HG03521 (cell line): Measurements from ENCODE around the gene ARMC3.
"Not testable (repeated sequence)": the region's sequence is repeated elsewhere in the genome, so short reads cannot be mapped to it uniquely, and the experiment has no call there.

ENCODE experiments used
- ATAC-seq: cut with Tn5 transposase; IDR thresholded peaks from one replicate; pipeline ENCODE4 v1.9.1; 2021; ENCODE audit warnings: mild to moderate bottlenecking, moderate library complexity; ENCODE audit not compliant: unreplicated experiment

ARMC3 gene

DNA sequence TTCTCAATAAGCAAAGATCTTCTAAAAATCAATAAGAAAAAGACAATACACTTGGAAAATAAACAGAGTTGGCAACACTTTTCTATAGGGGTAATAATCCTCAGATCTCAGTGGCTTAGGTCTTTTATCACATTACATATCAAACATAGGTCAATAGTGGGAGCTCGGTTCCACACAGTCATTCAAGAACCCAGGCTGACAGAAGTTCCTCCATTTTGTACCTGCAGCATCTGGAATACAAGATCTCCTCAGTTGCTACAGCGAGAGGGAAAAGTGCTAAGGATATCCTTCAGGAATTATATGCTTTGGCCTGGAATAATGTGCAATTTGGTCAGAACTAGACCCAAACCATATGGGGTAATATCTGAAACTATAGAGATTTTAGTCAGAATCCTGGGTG is 112.1 kb downstream of the ARMC3 start:
- ATAC-seq, result no peak

DNA sequence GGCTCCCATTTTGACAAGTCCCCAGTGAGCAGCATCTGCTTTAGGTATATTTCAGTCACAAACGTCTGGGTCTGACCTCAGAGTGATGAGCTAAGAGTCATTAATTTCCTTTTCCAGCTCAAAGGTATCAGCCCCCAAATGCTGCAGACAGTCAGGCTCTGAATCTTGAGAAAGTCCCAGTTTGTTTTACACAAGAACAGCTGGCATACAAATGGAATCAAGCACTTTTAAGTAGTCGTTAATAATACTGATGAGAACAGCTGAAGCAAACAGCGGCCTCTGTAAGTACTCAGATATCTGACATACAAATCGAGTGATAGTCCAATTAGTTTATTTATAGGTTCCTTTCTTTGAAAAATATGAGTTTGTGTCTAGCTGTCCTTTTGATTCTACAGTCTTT is 118.2 kb downstream of the ARMC3 start:
- ATAC-seq, result no peak

- ATAC-seq, result no peak
Observed at GRCh38 chr10:23047201-23048050, 119.6 kb downstream of the ARMC3 start.

DNA sequence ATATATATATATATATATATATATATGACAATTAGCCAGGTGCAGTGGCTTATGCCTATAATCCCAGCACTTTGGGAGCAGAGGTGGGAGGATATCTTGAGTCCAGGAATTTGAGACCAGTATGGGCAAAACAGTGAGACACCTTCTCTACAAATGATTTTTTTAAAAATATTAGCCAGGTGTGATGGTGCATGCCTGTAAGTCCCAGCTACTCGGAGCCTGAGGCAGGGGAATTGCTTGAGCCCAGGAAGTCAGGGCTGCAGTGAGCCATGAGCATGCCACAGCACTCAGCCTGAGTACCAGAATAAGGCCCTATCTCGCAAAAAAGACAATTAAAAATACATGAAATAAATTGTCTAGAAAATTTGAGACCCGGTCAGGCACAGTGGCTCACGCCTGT is 120.3 kb downstream of the ARMC3 start:
- no peak for ATAC-seq

DNA sequence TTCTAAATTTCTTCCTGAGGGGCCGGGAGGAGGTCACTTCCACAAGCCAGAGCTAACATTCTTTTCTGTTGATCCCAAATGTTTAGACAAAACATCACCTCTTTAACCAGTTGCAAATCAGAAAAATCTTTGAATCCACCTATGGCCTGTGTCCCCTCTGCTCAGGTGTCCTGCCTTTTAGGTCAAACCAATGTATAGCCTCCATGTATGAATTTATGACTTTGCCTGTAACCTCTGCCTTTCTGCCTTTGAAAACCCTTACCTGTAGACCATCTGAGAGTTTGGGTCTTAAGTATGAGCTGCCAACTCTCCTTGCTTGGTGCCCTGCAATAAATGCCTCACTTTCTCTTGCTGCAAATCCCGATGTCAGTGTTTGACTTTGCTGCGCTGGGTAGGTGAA is 123.4 kb downstream of the ARMC3 start:
- no peak for ATAC-seq

DNA sequence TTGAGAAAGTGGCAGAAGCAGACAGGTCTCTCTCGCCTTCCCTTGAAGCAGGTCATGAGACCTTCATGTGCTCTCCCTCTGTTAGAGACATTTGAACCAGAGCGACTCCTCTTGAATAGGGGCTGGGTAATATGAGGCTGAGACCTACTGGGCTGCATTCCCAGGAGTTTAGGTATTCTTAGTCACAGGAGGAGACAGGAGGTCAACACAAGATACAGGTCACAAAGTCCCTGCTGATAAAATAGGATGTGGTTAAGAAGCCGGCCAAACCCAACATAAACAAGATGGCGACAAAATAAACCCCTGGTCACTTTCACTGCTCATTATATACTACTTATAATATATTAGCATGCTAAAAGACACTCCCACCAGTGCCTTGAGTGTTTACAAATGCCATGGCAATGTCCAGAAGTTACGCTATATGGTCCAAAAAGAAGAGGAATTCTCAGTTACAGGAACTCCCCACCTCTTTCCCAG is 124.0 kb downstream of the ARMC3 start:
- no peak for ATAC-seq

GRCh38 chr10:23053036-23053435 is 125.2 kb downstream of the ARMC3 start:
- no peak for ATAC-seq

GRCh38 chr10:23055424-23056185 is 127.8 kb downstream of the ARMC3 start:
- no peak for ATAC-seq

DNA sequence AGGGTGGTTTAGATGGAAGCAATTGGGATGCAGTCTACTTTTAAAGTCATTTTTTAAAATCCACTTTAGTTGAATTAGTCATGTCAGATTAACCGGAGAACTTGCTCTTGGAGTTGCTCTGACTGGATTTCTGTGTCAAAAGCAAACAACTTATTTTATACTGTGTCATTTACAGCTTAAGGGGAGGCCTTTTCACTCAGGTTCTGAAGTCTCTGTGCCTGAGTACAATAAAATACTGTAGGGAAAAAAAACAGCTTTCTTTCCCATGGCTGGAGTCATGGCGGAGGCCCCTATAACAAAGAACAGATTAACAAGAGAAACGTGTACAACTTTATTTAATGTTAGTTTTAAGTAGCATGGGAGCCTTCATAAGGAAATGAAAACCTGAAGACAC is 128.3 kb downstream of the ARMC3 start:
- ATAC-seq, result no peak

DNA sequence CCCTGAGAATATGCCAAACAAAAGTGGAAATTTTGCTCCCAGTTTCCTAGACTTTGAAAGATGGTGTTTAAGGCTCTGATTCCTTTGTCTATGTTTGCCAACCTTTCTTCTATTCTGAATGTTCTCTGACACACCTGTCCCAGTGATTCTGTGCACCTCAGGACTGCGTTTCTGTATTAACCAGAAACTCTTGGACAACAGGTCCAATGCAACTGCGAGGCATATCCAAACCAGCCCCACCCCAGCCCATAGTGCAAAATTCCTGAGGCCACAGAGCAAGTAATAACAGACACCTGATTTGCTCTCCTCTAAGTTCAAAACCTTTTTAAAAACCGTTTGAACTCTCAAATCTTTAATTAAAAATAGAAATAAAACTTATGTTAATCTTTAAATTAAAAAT is 130.5 kb downstream of the ARMC3 start:
- no peak for ATAC-seq

GRCh38 chr10:23060918-23061317 is 133.1 kb downstream of the ARMC3 start:
- no peak for ATAC-seq

DNA sequence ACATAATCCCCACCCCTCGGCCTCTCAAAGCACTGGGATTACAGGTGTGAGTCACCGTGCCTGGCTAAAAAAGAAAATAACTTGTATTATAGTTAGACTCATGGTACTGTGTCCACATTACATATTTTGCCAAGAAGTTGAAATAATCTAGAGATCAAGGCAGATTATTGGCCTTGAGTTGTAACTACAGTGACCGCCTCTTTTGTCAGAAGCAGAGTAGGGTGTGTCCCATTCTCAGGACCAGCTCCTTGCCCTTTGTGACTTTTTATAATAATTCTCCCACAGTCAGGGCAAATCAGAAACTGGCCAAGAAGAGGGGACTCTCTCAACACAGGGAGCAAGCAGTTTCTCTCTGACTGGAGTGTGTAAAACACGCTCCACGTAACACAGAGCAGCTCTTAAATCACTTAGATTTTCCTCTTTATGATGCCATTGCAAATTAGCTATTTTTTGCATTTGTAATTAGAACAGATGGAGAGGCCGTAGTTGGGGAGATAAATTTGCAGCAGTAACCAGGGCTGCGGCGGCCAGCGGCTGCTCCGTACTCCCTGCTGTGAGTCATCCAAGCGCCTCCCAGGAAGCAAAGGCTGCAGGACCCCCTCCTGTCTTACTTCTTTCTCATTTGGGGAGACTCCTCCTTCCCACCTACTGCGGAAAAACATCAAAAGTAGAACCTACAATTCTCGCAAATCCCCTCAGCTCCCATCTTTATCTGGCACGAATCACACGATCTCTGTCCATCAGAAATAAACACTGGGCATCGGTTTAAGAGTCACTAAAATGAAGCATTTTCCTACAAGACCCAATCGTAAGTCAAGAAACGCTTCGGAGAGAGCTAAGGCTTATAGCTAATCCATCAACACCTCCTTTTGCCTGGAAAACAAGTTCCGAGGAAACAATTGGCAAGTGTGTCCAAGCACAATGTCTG is 135.5 kb downstream of the ARMC3 start:
- no peak for ATAC-seq

DNA sequence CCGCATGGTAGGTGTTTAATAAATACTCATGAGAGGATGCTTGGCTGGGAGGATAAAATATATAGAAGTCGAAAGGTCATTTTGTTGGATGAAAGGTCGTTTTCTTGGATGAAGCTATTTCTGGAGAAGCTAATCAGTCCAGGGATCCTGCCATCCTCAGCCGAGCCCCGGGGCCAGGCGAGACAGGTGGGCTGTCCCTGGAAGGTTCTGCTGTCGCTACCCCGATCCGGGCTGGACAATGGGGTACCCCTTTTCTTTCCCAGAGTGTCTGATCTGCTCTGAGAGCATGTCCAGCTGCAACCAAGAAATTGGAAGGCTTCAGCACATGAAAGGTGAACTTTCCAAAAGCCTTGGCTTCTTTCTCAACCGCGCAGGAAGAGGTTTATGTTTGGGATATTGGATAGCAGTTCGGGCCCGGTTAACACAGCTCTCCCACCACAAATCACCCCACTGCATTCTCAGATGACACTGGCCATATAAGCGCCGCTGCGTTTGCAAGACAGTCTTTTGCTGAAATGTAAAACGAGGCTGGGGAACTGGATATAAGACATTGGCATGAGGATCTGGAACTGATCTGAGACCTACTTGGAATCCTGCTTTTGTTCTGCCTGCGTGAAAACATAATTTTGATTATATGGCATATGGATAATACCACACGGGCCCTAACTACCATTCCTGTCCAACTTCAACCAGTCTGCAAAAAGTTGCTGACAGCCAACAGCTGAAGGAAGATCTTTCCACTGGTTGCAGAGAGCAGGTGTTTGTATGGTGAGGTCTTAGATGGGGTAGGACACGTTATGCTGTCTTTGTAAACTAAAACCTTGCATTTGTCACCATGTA is 136.3 kb downstream of the ARMC3 start:
- no peak for ATAC-seq

DNA sequence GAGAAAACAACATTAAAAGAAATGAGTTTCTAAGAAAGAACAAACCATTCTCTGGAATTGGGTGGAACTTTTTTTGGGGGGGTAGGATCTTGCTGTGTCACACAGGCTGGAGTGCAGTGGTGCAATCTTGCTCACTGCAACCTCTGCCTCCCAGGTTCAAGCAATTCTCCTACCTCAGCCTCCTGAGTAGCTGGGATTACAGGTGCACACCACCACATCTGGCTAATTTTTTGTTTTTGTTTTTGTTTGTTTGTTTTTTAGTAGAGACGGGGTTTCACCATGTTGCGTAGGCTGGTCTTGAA is 136.9 kb downstream of the ARMC3 start:
- not testable (repeated sequence) for ATAC-seq

DNA sequence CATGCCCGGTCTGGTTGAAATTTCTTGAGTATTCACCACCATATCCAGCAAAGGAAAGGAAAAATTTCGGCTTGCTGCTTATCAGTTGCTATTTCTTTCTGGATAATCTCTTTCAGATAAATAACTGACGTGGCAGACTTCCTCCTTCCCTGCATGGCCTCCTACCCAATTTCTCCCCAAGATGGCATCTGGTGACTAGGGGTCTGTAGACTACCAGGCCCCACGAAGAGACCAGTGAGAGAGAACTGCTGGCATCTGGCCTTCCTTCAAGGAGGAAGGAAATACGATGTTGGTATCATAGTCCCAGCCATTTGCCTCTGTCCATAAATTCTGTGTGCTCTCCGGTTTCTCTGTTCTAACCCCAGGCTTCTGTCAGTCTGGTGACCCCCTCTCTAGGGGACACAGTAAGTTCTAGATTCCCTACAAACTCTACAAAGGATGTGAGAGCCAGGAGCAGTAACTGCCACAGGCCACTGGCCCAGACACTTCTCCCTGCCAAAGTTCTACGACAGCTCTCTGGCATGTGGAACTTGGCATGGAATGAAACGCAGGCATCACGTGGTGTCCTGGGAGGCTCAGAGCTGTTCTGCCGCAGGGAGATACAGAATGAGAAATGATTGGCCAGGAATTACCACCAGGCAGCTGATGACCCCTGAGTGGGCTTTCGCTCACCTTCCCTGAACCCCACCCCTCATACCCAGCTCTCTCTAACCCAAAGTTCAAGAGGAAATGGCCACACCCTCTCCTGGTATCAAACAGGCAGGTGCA is 137.5 kb downstream of the ARMC3 start:
- no peak for ATAC-seq

- no peak for ATAC-seq
Observed at GRCh38 chr10:23067337-23067736, 139.5 kb downstream of the ARMC3 start.

DNA sequence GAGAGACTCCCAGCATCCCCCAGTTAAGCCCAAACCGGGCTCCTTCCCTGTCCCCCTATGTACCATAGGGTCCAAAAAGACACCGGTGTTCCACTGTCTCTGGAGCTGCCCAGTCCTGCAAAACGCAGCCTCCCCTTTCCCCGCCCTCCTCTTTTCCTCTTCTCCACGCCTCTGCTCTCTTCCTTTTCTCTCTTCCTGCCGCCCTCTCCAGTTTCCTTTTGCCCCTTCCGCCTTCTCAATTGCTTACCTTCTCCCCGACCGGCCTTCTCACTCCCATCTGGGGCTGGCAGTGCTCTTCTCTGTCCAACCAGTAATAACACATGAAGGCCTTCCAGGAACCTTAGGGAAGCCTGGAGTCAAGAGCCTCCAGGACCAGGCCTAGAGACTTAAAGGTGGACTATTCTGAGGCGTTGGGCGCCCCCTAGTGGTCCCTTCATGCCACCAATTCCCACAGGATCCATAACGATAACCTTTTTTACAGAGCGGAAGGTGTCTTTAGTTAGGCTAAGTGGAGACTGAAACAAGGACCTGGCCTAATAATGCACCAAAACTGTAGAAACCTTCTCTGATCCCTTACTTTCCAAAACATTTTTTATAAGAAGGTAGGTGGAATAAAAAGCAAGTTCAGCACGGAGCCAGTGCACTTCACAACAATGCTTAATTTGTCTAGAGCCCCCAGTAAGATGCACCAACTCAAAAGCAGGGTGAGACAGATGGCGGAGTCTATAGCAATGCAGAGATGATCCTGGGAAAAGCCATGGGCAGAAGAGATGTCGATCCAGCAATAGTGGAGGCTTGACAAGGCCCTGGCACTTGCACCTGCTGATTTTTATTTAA is 140.3 kb downstream of the ARMC3 start:
- ATAC-seq, result no peak

DNA sequence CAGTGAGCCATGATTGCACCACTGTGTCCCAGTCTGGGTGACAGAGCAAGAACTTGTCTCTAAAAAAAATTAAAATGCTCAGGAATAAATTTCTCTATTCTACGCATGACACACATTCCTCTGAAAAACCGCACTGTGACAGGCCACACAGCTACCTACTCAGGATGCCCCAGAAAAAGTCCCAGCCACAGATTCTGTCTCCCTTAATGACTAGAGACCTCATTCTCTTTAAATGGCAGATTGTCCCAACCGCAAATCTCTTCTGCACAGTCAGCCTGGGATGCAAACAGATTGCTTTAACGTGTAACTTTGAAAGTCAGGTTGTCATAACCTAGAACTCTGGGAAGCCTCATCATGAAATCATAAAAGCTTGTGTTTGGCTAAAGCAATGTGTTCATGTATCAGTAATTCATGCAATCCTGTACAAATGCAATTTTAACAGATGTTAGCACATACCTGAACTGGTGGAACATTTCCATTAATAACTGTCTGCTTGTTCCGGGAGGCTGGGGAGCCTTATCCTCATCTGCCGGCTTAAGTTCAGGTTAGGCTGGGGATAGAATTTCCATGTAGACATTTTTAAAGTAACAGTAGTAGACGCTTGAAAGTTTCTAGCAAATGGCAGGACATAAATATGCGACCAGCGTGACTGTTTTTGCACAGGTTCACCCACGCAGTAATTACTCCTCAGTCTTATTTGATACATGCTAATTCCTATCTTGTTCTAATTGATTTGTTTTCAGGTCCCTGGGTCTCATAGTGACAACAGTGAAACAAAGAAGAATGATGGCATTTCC is 141.4 kb downstream of the ARMC3 start:
- ATAC-seq, result no peak
